Hematopoietic multipotent progenitor cell (in vitro differentiated cells): ENCODE results near the gene RTP2. TPM values are rescaled to one million over a fixed set of nuclear protein-coding genes. Genes with fewer than 3 reads are reported as not detected.

ENCODE experiments used
- DNase-seq, 3 donors: peaks; one replicate each; pipeline ENCODE4 v3.0.0-alpha.2; 2011 to 2015; ENCODE audit warnings: low read depth in 2 of 3, low spot score in 2 of 3
- total RNA-seq: library from RNA; depleted of rRNA; stranded (reverse); fragments of >200 nt; gene quantifications from one replicate; pipeline ENCODE4 v1.2.3, GENCODE V29; 2012

RTP2 gene
- total RNA-seq, 1 donor: not detected

DNA sequence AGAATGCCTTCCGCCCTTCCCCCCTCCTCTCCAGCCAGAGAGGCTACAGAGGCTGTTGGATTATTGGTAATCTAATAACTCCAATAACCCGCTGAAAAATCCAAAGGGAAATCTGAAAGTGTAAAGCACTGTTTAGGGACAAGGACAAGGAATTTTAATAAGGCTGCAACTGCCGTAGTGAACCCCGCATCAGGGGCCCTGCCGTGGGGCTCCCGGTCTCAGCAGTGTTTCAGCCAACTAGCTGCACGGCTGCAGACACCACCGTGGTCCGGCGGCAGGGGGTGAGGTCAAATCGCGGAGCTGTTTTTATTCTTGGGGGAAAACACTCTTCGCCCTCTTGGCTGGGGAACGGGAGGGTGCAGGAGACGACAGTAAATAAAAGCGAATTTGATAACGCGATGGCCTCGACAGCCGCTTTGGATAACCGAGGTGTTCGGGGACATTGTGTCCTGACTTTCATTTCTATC is 36.8 kb upstream of the RTP2 start:
- DNase-seq: peak in 1 of 3 donors; percentile 32

- DNase-seq: peak in 2 of 3 donors; percentile 49 to 80
Measured at GRCh38 chr3:187738331-187739093, 36.2 kb upstream of the RTP2 start.

DNA sequence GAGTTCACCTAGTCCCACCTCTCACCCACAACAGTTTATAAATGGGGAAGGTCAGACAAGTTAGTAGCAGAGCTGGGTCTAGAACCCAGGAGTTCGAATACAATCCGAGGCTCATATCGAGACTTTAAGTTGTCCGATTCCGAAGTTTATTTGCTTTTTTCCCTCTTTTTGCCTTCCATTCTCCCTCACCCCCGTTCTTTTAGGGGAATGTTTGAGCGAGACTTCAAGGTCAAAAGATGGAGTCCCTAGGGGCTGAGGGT is 35.6 kb upstream of the RTP2 start:
- DNase-seq: no peak

GRCh38 chr3:187737368-187738070 is 35.2 kb upstream of the RTP2 start:
- peak in 1 of 3 donors; percentile 63 for DNase-seq

DNA sequence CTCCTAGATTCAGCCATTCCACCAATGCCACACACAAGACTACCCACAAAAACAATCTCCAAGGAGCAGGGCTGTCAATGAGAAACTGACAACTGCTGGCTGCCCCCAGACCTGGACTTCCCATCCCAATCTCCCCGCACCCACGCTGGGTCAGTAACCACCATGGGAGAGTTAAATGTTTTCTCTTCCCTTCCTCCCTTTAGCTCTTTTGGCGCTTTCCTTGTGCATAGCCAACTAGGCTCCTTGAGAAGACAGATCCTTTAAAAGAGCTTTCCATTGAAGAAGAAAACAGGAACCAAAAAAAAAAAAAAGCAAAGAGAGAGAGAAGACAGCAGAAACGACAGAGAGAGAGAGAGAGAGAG is 34.6 kb upstream of the RTP2 start:
- no peak for DNase-seq

DNA sequence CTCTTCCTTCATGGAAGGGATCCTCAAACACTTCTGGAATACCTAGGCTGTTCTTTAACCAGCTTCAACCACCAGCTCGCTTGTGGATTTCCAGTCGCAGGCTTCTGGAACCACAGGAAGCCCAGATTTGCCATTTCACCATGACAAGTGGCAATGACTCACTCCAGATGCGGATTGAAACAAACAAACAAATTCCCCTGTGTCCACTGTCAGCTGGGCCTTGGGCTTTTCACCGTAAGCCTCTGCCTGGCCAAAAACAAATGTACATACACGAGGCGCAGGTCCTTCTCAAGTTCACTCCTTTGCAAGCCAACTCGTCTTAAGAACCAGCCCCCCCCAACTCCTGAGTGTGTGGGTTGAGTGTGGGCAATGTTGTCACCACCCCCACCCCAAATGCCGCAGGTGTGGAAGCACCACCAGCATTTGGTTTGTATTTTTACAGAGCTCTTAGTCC is 34.1 kb upstream of the RTP2 start:
- peak in 1 of 3 donors; percentile 54 for DNase-seq

DNA sequence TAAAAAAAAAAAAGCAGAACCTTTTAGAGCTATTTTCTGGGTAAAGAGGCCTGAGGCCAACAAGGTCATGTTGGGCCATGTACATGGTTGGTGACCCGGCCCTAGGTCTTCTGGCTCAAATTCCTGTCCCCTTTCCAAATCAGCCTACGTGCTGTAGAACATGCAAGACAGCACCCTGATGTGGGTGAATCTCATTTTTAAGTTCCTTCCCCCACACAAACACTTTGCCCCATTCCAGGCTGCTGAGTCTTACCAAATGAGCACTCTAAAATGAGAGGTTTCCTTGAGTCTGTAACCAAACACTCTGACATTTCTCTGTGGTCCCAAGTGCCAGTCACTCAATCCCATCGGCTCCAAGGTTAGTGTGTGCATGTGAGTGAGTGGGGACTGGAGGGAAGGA is 33.5 kb upstream of the RTP2 start:
- DNase-seq: no peak

DNA sequence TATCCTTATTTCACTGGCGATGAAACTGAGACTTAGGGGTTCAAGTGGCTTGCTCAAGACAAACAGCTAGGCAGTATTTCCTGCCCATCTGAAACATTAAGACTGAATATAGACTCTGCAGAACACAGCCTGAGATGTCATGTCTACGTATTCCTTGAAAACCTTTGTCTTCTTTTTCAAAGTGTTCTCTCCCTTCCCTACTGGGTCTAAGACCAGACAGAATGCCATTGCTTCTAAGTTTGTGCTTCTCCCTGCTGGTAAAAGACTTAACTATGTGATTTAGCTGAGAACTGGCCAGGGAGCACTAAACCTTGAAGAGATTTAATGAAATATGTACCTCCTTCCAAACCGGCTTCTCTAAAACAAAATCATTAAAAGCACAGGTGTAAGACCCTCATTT is 33.0 kb upstream of the RTP2 start:
- DNase-seq: no peak

DNA sequence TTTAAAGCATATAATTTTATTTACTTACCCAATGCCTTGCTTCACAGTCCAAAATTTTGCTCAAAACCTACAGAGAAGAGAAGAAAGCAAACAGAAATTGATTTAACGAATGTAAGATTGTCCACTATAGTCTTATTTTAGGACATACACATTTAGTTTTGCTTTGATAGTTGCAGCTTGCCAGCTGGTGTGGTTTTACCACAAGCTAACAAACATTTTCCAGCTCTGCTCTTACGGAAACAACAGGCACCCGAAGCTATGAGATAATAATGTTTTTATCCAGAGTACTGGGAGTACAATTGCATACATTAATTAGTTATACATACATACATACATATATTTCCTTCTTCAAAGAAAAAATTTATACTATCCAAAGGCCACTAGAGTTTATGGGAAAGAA is 32.5 kb upstream of the RTP2 start:
- DNase-seq: no peak

DNA sequence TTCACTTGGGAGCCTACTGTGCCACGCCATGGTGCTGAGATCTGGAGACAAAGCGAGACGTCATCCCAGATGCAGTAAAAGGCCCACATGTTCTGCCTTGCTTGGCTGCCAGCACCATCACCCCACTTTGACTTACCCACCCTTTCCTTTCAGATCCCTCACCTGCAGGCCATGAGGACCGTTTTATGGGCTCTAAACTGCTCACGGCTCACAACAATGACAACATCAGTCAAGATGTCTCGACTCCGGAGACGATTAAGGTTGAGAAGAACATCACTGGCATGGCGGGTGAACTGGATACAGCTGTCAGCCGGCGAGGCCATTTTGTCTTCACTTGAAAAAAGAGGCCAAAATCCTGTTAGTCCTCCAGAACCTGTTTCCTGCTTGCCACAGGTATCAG is 31.0 kb upstream of the RTP2 start:
- no peak for DNase-seq

GRCh38 chr3:187729598-187729997 is 27.2 kb upstream of the RTP2 start:
- no peak for DNase-seq

DNA sequence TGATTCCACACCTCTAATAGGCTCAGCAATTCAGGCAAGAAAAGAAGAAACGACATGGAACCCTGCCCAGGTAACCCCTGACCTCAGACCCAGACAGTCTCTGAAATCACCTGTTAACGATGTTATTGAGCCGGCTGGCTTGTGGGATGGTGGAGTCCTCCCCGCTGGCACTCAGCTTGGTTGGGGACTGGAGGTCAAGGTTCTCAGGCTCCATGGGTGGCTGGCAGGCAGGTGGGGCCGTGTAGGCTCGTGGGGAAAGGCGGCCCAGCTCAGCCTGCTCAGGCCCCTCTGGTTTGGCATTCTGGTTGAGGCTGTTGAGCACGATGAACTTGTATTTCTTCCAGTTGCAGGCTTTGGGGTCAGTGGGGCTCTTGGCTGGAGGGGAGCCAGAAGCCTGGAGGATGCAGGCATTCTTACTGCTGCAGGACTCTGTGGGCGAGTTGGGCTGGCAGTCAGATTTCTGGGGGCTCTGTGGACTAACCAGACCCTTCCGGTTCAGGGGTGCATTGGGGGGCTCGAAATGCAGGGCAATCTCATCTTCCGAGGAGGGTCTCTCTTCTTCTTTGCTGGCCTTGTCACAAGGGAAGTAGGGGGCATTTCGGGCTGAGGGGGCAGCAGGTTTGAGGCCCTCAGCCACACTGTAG is 26.7 kb upstream of the RTP2 start:
- DNase-seq: no peak

GRCh38 chr3:187728248-187728647 is 25.9 kb upstream of the RTP2 start:
- no peak for DNase-seq

DNA sequence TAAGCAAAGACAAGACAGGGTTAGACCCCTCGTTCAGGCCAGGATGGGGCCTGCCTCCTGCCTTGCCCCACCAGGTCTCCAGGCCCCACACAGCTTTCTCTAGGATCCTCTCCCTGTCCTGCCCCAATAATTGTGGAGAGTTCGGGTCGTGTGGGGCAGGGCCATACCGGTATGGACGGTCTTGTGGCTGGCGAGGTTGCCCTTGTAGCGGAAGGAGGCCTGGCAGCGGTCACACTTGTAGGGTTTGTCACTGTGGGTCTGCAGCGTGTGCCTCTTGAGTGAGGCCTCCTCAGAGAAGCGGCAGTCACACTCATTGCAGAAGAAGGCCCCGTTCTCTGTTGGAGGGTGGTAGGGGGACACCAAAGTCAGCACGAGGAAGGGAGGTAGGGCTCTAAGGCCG is 24.2 kb upstream of the RTP2 start:
- DNase-seq: no peak

DNA sequence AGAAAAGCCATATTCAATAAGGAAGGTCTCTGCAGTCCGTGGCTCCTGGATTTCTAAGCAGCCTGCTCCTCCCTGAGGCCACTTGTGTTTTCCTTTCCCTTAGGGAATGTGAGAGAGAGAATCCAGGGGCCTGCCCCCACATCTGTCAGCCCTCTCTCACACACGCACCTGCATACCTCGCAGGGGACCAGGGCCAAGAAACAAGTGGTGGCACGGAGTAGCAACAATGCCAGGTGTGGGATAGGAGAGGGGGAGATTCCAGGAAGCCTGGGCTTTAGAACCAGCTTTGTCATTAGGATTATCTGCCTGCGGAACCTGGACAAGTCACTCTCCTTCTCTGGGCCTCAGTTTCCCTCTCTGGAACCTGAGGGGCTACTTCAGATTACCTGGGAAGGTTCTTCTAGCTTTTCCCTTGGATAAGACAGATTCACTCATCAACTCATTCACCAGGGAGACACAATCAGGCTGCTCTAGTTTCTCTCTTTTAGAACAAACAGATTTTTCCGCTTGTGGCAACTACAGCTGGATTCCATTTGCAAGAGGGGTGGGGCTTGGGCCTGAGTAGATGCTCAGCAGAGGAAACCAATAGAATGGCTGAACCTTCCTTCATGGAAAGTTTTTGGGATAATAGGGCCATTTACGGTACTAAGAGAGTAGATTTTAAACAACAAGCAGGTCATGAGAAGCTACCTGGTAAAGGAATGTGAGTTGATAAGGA is 23.5 kb upstream of the RTP2 start:
- no peak for DNase-seq

GRCh38 chr3:187725224-187725623 is 22.9 kb upstream of the RTP2 start:
- DNase-seq: no peak

GRCh38 chr3:187722206-187722612 is 19.9 kb upstream of the RTP2 start:
- DNase-seq: no peak

DNA sequence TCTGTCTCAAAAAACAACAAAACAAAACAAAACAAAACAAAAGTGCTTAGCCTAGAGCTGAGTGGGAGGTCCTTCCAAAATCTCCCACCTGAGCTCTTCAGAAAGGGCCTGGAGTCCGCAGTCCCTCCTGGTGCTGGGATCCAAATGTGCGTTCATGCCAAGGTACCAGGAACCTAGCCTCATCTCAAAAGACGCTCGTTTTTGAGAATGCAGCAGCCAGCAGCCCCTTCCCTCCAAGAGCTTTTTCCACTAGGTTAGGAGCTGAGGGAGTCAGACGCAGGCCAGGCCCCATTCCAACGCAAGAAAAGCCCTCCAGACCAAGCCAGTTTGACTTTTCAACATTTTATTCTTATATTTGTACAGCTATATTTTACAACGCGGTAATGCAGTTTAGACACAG is 18.7 kb upstream of the RTP2 start:
- DNase-seq: no peak

DNA sequence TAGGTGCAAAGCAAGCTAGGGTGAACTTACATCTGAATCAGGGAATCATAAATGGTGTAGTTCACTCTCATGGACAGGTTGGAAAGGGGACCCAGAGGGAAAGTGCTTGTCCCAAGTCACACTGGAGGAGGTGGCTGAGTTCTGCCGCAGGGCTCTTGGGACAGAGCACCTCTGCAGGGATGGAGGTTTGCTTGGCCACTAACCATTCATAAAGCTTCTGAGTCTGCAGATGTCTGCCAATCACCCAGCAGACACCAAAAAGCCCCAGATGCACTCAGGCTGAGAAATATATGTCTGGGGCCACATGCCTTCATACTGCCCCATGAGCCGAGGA is 17.9 kb upstream of the RTP2 start:
- DNase-seq: no peak

DNA sequence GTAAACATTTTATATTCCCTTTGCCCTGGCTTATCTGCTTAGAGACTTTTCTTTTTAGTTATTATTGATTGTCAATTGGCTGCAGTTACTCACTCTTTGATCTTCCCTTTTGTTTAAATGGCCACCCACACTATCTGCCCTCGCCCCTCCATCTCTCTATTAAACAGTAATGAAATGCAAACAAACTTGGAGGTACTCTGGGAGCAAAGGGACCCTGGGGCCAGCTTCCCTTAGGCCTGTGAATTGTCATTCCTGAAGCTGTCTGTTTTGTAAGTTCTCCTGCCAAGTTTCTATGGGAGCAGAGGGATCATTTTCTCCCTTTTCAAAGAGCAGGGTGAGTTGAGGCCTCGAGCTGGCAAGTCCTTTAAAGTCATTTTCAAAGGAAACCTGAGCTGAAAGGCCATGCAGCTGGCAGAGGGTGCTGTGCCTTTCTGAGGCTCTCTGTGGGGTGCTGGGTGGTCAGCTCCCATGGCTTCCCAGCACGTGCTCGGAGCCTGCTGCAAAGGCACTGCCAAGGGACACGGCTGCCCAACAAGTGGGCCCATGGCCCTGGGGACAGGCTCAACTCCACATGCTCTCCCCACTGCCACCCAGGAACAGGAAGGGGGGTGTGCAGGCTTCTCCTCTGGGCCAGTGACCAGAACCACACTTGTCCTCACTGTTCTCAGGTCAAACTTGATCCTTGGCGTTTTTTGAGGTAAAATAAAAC is 17.4 kb upstream of the RTP2 start:
- DNase-seq: no peak

DNA sequence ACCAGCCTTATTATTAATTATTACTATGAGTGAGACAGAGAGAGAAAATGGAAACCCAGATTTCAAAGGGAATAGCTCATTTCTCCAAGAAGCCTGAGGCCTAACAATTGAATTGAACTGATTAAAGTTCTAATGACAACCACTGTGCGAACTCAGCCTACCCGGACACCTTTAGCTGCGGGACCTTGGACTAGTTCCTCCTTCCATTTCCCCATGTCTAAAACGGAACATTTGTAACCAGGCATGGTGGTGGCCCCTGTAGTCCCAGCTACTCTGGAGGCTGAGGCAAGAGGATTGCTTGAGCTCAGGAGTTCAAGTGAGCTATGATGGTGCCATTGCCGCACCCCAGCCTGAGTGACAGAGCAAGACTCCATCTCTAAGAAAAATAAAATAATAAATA is 16.4 kb upstream of the RTP2 start:
- DNase-seq: no peak
